Activated naive CD4-positive, alpha-beta T cell treated with anti-CD3 and anti-CD28 coated beads, Interleukin-2, amount 50 U/mL, for 72 hours (primary cell): ENCODE results near the gene PSMD4. TPM values are rescaled to one million over a fixed set of nuclear protein-coding genes. Genes with fewer than 3 reads are reported as not detected.
"Not testable (repeated sequence)": the region's sequence is repeated elsewhere in the genome, so short reads cannot be mapped to it uniquely, and the experiment has no call there.

ENCODE experiments used
- ATAC-seq, 2 donors: fragments of 150-1000 bp; cut with Tn5 transposase; 2 replicates each; pipeline ENCODE4 v1.10.0; 2021; ENCODE audit warnings: mild to moderate bottlenecking in 2 of 2, moderate library complexity in 2 of 2
- DNase-seq, 2 donors: peaks; one replicate each; pipeline ENCODE4 v3.0.0; 2021 to 2022; ENCODE audit warnings: low spot score in 2 of 2
- H3K27ac Mint-ChIP-seq, 2 donors: one replicate each; pipeline ENCODE4 v1.8.0; 2022; ENCODE audit warnings: mild to moderate bottlenecking in 2 of 2, mixed read lengths in 2 of 2
- H3K36me3 Mint-ChIP-seq, 2 donors: one replicate each; pipeline ENCODE4 v1.8.0; 2022; ENCODE audit warnings: mixed read lengths in 2 of 2
- H3K9me3 Mint-ChIP-seq, 2 donors: one replicate each; pipeline ENCODE4 v1.8.0; 2022; ENCODE audit warnings: mixed read lengths in 2 of 2
- total RNA-seq, 2 donors: library from RNA; stranded (reverse); gene quantifications; one replicate each; pipeline ENCODE4 v1.2.3, GENCODE V29; 2022

Gene PSMD4
- total RNA-seq, 2 donors from 2014 or later = 185 to 189 TPM

DNA sequence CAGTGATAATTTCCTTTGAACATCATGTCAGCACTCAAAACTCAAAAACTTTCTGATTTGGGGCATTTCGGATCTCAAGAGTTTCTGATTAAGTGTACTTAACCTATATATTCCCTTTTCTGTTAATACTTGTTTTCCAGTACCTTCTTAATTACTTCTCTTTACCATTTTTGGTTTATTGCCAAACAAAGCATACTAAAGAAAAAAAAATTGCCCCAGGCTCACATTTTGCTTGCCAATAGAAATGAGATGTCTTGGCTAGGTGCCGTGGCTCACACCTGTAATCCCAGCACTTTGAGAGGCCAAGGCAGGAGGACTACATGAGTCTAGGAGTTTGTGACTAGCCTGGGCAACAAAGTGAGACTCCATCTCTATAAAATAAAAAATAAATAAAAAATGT, 4.8 kb downstream of the PSMD4 start:
- Mint-ChIP-seq H3K9me3 (no peaks in the 10 kb centered on the region), H3K27ac (no peak overlapping the region), H3K36me3 (peaks cover 7 to 10% of the 10 kb centered on the region in 2 donors)
- ATAC-seq (no peak), DNase-seq (no peak)

DNA sequence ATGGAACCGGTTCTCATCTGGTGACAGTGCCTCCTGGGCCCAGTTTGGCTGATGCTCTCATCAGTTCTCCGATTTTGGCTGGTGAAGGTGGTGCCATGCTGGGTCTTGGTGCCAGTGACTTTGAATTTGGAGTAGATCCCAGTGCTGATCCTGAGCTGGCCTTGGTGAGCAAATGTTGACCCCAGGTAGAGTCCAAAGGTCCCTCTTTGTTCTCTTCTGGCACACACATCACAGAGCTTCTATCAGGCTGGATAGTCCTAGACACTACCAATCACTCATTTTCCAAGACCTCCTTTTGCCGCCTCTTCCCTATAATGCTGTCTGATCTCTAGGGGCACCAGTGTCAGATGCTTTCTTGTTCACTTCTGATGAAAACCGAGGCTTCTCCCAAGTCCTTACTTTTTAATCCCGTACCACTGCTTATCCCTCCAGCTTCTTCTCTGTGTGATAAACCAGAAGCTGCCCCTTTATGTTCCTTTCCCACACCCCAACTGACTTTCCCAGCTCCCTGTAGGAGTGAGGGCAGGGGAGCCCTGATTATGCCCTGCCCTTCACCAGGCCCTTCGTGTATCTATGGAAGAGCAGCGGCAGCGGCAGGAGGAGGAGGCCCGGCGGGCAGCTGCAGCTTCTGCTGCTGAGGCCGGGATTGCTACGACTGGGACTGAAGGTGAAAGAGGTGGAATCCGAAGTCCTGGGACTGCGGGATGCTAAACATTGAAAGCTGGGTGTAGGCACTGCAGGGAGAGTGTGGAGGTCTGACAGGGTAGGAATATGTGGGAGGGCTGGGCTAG, 11.1 kb downstream of the PSMD4 start:
- Mint-ChIP-seq H3K27ac (peak overlapping the region; percentile 3 to 87), H3K9me3 (no peaks in the 10 kb centered on the region), H3K36me3 (peaks cover 0 to 7% of the 10 kb centered on the region in 2 donors)
- ATAC-seq (no peak), DNase-seq (no peak)

DNA sequence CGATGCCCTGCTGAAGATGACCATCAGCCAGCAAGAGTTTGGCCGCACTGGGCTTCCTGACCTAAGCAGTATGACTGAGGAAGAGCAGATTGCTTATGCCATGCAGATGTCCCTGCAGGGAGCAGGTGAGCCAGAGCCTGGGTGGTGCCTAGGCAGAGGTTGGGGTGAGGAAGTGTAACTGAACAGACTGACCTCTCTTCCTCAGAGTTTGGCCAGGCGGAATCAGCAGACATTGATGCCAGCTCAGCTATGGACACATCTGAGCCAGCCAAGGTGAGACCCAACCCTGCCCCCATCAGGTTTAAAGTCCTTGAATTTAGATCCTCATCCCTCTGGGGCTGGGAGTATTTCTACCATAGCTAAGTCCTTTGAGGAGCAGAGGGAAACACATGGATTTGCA, 11.8 kb downstream of the PSMD4 start:
- ATAC-seq (no peak), DNase-seq (no peak)
- no peaks in the 10 kb centered on the region for H3K9me3 Mint-ChIP-seq
- peaks cover 0 to 7% of the 10 kb centered on the region in 2 donors for H3K36me3 Mint-ChIP-seq
- peak overlapping the region; percentile 2 to 87 for H3K27ac Mint-ChIP-seq

DNA sequence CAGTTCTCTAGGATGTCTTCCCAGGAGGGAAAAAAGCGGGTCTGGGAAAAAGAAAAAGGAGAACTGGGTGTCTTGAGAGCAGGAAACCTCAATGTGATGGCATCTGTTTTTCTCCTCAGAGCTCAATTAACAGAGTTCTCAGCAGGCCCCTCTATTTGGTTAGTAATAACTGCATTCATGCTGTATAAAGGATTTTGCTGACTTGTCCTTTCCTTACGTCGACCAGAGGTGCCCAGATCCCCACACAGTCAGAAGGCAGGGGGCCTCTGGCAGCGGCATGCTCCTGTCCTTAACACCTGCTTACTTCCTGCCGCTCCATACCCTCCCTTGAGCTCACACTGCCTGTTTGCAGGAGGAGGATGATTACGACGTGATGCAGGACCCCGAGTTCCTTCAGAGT, 12.3 kb downstream of the PSMD4 start:
- H3K9me3 Mint-ChIP-seq = no peaks in the 10 kb centered on the region
- H3K36me3 Mint-ChIP-seq = peaks cover 0 to 7% of the 10 kb centered on the region in 2 donors
- H3K27ac Mint-ChIP-seq = peak overlapping the region in 1 of 2 donors; percentile 6

DNA sequence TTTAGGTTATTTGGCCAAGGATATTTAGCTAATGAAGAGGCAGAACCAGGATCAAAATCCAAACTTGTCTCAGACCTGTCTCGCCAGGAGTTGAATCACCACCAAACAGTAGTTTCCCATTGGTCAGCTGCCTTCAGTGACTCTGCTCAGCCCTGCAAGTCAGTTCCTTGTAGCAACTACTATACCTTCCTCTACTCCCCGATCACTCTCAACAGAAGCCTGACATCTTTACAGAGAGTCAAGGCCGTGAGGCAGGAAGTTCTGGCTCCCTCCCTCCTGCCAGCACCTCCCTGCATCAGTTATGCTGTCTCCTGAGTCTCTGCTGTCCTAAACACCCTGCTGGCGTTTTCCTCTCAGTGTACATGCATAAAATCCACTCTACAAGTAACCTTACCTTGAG, 13.2 kb downstream of the PSMD4 start:
- ATAC-seq (peak in 1 of 2 donors; percentile 34), DNase-seq (no peak)
- peak overlapping the region; percentile 6 to 9 for H3K27ac Mint-ChIP-seq
- peaks cover 0 to 14% of the 10 kb centered on the region in 2 donors for H3K36me3 Mint-ChIP-seq
- H3K9me3 Mint-ChIP-seq = no peaks in the 10 kb centered on the region

More for the DNA sequence above, 12.3 kb downstream of the PSMD4 start:
- DNase-seq (no peak), ATAC-seq (no peak)

DNA sequence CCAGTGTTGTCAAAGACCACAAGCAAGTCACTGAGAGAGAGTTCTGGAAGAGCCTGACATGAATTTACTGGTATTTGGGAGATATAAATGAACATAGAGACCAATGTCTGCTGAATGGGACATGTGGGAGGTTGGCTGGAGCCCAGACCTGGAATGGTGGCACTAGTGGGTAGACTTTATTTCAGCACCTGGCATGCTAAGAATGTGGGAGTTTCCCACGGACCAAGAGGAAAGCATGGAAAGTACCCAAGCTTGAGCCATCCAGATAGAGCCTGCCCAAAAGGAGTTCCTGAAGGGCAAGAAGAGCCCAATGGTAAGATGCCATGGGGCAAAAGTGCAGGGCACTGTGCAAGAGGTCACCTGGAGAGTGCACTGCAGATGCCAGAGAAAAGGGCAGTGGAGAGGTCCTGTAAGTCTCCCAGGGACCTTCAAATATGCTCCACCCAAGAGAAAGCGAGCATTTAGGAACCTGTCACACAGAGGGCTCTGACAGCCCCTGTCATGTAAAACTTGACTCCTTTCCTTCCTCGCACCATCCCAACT, 19.5 kb downstream of the PSMD4 start:
- H3K27ac Mint-ChIP-seq = peak overlapping the region; percentile 1 to 41
- ATAC-seq = no peak
- DNase-seq = no peak
- H3K9me3 Mint-ChIP-seq = peaks cover 0 to 6% of the 10 kb centered on the region in 2 donors
- peaks cover 0 to 7% of the 10 kb centered on the region in 2 donors for H3K36me3 Mint-ChIP-seq

DNA sequence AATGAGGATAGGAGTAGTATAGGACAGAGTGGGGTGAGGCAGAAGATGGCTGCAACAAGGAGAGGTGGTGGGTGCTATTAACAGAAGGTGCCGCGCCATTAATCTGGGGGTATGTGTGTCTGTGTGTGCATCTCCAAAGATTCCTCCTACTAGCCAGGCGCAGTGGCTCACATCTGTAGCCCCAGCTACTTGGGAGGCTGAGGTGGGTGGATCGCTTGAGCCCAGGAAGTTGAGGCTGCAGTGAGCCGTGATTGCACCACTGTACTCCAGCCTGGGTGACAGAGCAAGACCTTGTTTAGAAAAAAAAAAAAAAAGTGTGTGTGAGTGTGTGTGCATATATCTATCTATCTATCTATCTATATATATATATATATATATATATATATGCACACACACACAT, 20.8 kb downstream of the PSMD4 start:
- not testable (repeated sequence) for DNase-seq, ATAC-seq, H3K27ac Mint-ChIP-seq, H3K36me3 Mint-ChIP-seq, H3K9me3 Mint-ChIP-seq

DNA sequence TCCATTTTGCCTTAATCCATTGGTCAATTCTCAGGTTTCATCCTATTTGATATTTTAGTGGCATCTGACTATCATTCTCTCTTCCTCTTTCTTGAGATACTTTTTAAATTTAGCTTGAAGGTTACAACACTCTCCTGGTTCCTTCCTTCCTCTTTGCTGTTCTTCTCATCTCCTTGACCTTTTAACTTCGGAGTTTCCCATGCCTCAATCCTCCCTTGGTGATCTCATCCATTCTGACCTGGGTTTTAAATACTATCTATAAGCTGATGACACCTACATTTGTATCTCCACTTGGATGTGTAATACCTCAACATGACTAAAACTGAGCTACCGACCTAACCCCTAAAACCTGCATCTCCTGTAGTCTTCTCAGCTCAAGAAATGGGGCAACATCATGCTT, 22.7 kb downstream of the PSMD4 start:
- Mint-ChIP-seq H3K9me3 (peaks cover 0 to 6% of the 10 kb centered on the region in 2 donors), H3K36me3 (peaks cover 0 to 6% of the 10 kb centered on the region in 2 donors), H3K27ac (peak overlapping the region; percentile 5 to 79)
- DNase-seq = no peak
- peak in 1 of 2 donors; percentile 27 for ATAC-seq

DNA sequence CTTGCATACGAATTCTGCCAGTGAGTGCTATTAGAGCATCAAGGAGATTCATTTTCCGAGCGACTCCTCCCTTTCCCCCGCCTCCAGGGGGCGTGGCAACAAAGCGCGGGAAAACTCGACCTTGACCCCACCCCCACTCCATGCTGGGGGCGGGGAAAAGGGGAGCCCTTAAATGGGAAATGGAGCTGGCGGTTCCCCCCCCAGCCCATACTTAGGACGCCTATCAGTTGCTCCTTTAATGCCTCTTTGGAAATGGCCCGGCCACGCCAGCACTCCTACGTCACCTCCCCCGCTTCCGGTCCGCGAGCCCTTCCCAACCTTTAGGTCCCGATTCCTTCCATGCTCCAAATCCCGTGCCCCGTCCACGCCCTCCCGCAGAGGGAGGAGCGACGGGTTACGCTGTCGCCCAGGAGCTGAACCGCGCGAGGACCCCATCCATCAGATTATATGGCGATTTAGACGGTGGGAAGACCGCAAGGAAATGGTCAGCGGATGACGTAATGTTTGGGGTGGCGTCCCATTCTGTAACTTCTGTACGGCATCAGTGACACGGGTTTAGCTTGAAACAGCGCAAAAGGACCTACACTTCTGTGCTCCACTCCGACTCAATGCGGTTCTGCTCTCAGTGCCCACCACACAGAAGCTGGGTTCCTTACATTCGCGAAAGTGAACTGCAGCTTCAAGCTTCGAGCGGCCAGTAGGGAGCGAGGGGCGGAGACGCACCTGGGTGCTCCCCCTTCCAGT, 26.9 kb downstream of the PSMD4 start:
- Mint-ChIP-seq H3K36me3 (peaks cover 6 to 19% of the 10 kb centered on the region in 2 donors), H3K9me3 (peaks cover 0 to 6% of the 10 kb centered on the region in 2 donors), H3K27ac (peak overlapping the region; percentile 99)
- DNase-seq (peak; percentile 95 to 99), ATAC-seq (peak; percentile 35 to 60)

DNA sequence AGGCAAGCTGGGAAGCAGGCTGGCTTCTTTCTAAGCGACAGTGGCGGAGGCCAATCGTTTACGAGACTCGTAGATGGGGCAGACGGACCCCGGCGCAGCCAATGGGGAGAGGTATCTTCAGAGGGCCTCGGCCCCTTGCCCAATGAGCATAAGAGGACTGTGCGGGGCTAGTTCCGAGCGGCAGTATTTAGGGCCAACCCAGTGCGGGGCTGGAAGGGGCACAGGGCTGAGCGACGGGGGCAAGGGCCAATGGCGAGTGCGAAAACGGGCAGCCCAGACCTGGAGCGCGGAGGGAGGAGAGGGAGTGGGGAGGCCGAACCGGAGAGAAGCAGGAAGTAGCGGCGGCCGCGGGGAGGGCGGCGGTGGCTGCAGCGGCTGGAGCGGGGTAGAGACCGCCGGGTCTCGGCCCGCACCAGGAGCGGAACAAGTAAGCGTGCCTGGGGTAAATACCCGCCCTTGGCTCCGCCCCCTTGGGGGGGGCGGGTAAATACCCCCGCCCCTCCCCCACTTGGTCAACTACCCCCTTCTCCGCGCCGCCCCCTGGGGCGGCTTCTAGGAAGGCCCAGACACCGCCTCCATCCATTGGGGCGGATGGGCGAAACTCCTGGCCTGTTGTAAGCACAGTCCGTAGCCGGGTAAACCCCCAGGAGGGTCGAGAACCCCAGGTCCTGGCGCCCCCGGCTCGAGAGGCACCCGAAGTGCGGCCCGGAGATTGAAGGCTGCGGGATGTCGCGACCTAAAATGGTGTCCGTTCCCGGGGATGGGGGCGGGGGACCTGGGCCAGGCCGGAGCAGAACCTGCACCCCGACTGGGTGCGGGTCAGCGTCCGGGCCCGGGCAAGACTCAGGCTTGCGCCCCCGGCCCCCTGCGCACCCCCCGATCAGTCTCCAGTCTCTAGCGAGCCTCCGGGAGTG, 27.7 kb downstream of the PSMD4 start, which contains the start of gene ZNF687:
Gene ZNF687, plus strand, starts transcription at position 331 of the 914 bp plus-strand sequence. CDS start 3,993 bp downstream, outside the sequence.
- ATAC-seq (peak; percentile 91), DNase-seq (peak; percentile 98 to 100)
- Mint-ChIP-seq H3K9me3 (peaks cover 0 to 2% of the 10 kb centered on the region in 2 donors), H3K36me3 (peaks cover 6 to 19% of the 10 kb centered on the region in 2 donors), H3K27ac (peak within 1 kb of the TSS; percentile 99)

DNA sequence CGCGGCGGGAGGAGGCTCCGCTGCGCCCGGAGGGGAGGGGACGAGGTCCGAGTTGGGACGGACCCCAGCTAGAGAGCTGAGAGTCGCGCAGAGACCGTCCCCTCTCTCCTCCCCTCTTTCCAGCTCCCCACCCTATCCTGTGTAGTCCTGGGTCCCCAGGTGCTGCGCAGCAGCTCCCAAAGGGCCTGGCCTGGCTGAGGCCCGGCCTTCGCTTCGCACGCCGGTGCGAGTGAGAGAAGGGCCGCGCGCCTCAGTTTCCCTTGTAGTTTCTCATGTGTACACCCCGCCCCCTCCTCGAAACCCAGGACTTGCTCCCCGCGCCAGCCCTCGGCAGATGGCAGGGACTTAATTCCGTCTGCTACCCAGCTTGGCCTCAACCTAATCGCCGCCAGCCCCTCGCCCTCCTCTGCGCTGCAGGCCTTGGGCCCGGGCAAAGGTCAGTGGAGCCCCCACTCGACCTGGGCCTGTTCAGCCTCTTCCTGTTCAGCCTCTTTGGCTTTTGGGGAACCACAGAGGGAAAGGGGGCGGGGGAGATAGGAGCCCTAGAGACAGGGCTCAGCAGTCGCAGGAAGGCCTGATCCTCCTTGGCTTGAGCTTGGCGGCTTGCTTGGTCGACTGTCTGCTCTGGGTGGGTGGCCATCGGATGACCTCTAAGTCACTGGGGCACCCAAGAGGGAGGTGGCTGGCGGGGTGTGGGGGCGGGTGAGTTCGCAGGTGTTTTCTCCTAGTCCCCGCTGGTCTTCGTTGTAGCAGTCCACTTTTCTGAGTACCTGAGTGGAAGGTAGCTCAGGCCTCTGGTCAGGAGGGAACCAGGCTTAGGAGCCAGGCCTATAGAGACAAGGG, 28.6 kb downstream of the PSMD4 start:
- H3K36me3 Mint-ChIP-seq = peaks cover 6 to 19% of the 10 kb centered on the region in 2 donors
- H3K9me3 Mint-ChIP-seq = no peaks in the 10 kb centered on the region
- H3K27ac Mint-ChIP-seq = peak overlapping the region; percentile 57 to 99
- DNase-seq (peak in 1 of 2 donors; percentile 26), ATAC-seq (no peak)

DNA sequence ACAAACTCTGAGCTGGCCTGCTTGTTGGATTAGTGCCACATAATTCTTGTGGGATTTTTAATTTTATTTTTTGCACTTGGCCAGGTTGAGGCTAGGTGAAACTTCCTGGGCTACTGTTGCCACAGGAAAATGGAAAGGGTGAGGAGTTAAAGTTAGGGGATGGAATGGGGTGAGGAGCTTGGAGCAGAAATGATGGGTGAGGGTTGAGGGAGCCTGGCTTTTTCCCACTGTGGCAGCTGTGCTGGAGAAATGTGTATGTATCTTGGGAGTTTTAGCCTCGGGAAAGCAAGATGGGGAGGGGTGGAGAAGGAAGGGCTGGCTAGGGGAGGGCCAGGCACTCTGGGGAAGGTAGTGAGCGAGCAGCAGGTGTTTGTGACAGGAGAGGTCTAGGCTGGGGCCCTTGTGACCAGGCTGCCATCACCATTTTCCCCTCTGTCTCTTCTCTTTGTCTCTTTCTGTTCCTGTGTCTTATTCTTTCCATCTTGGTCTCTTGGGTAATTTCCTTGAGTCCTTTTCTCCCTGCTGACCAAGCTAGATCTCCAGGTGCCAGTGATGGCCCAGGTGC, 29.6 kb downstream of the PSMD4 start:
- H3K9me3 Mint-ChIP-seq = no peaks in the 10 kb centered on the region
- ATAC-seq = no peak
- no peak for DNase-seq
- peak overlapping the region; percentile 57 to 99 for H3K27ac Mint-ChIP-seq
- H3K36me3 Mint-ChIP-seq = peaks cover 6 to 19% of the 10 kb centered on the region in 2 donors

DNA sequence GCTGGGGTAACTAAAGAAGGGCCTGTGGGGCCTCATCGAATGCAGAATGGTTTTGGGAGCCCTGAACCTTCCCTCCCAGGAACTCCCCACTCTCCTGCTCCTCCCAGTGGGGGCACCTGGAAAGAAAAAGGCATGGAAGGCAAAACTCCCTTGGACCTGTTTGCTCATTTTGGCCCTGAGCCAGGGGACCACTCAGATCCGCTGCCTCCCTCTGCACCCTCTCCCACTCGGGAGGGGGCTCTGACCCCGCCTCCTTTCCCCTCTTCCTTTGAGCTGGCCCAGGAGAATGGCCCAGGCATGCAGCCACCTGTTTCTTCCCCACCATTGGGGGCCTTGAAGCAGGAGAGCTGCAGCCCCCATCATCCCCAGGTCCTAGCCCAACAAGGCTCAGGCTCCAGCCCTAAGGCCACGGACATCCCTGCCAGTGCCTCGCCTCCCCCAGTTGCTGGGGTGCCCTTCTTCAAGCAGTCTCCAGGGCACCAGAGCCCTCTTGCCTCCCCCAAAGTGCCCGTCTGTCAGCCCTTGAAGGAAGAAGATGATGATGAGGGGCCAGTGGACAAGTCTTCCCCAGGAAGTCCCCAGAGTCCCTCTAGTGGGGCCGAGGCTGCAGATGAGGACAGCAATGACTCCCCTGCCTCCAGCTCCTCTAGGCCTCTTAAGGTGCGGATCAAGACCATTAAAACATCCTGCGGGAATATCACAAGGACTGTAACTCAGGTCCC, 32.2 kb downstream of the PSMD4 start:
- Mint-ChIP-seq H3K36me3 (peaks cover 6 to 19% of the 10 kb centered on the region in 2 donors), H3K27ac (peak overlapping the region; percentile 68 to 89), H3K9me3 (no peaks in the 10 kb centered on the region)
- DNase-seq (no peak), ATAC-seq (no peak)

DNA sequence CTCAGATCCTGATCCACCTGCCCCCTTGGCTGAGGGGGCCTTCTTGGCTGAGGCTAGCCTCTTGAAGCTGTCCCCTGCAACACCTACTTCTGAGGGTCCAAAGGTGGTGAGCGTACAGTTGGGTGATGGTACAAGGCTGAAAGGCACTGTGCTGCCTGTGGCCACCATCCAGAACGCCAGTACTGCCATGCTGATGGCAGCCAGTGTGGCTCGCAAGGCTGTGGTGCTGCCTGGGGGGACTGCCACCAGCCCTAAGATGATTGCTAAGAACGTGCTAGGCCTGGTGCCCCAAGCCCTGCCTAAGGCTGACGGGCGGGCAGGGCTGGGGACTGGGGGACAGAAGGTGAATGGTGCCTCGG, 32.8 kb downstream of the PSMD4 start:
- DNase-seq (no peak), ATAC-seq (no peak)
- Mint-ChIP-seq H3K36me3 (peaks cover 6 to 19% of the 10 kb centered on the region in 2 donors), H3K9me3 (no peaks in the 10 kb centered on the region), H3K27ac (peak overlapping the region; percentile 68 to 89)
